GM04504 (cell line): Measurements from ENCODE around the gene IER3.

ENCODE experiments used
- DNase-seq: peaks from one replicate; pipeline ENCODE4 v3.0.0-alpha.2; 2012; ENCODE audit warnings: low read depth

IER3 gene, protein sequence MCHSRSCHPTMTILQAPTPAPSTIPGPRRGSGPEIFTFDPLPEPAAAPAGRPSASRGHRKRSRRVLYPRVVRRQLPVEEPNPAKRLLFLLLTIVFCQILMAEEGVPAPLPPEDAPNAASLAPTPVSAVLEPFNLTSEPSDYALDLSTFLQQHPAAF

DNA sequence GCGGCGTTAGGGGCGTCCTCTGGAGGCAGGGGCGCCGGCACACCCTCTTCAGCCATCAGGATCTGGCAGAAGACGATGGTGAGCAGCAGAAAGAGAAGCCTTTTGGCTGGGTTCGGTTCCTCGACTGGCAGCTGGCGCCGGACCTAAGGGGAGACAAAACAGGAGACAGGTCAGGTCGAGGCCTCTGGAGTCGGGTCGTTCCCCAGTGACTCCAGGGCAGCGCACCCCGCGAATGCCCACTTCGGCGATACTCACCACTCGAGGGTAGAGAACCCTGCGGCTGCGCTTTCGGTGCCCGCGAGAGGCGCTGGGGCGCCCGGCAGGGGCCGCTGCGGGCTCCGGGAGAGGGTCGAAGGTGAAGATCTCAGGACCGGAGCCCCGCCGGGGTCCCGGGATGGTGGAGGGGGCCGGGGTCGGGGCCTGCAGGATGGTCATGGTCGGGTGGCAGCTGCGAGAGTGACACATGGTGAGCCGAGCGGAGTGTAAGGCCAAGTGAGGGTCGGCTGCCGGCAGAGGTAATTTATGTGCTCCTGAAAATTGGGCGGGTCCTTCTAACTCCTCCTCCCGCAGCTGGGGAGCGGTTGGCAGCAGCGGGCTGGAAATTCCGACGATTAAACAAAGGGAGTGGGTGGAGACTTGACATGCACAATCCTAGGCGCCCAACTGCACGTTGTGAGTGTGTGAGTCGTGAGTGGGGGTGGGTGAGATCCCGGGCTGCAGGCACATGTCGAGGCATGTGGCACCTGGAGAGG lies at the start of gene IER3:
IER3 (minus strand) TSS at position 494 of the 752 bp plus-strand sequence; CDS start at position 465, 29 bp downstream.
- DNase-seq = peak; percentile 76

DNA sequence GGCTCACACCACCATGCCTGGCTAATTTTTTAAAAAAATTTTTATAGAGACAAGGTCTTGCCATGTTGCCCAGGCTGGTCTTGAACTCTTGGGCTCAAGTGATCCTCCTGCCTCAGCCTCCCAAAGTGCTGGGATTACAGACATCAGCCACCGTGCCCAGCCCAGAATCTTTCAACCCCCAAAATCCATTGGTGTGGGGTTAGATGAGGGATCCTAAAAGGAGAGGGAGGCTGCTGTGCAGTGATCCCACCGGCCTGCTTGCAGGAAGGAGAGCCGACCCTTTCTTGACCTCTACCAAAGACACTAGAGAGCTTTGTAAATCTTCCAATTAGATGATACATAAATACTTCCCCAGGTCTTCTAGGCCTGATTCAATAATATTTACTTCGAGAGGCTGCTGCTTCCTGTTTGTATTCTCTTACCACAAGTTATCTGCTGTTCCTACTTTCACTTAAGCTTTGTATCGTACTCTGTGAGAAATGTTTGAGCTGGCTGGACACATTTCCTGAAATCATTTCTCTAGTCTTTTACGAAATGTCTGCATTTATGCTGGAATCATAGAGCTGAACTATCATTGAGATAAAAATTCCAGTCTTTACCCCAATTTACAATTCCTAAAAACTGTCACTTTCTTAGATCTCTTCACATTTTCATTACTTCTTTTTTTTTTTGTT lies 49.3 kb upstream of the IER3 start:
- DNase-seq = no peak

DNA sequence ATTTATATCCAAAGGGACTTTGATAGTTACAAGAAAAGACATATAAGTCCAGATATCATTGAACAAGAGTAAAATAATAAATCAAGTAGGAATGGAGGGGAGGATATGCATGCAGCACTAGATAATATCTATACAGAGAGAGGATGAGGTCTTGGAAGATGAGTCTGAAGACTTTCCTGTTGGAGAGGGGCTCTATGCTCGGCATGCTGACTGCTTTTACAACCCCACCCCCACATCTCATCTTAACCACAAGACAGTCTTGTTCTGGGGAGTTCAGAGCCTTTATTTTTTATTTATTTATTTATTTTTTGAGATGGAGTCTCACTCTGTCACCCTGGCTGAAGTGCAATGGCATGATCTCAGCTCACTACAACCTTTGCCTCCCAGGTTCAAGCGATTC lies 48.4 kb upstream of the IER3 start:
- no peak for DNase-seq

DNA sequence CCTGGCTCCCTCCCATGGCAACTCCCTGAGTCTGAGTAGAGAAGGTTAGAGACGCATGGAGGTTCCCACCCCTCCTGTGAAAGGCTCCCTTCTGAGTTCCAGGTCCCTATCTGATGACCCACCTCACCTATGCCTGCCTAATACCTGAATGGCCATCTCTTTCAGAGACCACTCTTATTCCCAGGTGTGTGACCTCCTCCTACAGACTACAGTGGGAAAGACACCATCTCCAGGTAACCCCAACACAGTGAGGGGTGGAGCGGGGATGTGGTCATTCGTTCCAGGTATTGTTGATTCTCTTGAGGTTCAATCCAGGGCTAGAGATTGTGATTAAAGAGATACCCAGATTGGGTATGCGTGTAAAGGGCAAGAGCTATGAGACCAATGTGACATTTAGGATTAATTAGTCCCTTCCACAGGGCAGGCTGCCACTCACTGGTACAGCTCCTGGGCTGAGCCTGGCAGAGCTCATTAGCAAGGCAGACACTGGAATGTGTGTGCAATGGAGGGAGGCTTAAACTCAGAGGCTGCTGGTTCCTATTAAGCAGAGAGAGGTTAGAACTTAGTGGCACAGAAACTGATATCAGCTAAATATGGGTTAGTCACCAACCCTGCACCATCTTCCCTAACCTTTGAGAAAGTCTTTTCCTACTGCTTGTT lies 46.5 kb upstream of the IER3 start:
- no peak for DNase-seq

DNA sequence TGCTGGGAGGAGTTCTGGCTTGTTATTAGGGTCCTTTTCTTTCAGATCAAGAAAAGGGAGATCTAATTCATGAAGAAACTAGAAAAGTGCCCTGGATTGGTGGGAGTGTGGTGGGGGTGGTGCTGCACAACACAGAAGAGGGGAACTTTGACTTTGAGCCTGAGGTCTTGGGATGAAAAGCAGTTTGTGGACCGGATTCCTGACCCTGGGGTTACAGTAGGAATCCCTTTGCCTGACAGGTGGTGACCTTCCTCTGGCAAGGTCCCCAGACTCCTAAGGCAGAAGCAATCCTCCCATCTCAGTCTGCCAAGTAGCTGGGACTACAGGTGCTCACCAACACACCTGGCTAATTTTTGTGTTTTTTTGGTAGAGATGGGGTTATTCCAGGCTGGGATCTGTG lies 45.3 kb upstream of the IER3 start:
- DNase-seq = no peak

DNA sequence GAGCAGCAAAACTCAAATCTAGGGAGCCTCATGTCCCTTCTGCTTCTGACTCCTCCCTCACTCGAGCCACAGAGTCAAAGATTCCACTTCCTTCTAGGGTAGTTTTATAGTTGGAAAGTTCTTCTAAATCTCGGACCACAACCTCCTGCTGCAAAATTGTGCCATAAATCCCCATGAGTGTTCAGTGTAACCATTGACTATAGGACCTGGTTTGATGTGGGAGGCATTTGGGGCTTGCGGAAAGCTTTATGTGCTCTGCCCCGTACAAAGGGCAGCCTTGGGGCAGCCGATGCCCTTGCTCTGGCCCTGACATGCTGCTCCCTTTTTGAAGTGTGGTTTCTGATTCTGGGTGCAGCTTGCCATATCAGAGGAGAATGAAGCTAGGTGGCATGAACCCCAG lies 43.6 kb upstream of the IER3 start:
- no peak for DNase-seq

DNA sequence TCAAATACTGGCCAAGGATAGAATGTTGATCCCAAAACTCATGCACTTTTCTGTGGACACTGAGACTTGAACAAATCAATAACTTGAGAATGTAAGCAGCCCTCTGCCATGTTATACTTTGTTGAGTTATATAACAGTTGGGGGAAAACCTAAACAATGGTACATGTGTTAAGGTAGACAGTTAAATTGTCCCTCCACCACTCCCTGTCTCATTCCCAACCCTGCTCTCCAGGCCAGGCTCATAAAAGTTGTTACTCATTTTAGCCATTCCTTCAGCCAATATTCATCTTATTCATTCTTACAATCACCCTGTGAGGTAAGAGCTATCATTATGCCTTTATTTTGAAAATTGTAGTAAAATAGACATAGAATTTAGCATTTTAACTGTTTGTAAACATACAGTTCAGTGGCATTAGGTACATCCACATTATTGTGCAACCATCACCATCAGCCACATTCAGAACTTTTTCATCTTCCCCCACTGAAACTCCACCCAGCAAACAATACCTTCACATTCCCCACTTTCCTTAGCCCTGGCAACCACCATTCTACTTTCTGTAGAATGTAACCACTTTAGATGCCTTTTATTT lies 38.2 kb upstream of the IER3 start:
- DNase-seq = peak; percentile 69

DNA sequence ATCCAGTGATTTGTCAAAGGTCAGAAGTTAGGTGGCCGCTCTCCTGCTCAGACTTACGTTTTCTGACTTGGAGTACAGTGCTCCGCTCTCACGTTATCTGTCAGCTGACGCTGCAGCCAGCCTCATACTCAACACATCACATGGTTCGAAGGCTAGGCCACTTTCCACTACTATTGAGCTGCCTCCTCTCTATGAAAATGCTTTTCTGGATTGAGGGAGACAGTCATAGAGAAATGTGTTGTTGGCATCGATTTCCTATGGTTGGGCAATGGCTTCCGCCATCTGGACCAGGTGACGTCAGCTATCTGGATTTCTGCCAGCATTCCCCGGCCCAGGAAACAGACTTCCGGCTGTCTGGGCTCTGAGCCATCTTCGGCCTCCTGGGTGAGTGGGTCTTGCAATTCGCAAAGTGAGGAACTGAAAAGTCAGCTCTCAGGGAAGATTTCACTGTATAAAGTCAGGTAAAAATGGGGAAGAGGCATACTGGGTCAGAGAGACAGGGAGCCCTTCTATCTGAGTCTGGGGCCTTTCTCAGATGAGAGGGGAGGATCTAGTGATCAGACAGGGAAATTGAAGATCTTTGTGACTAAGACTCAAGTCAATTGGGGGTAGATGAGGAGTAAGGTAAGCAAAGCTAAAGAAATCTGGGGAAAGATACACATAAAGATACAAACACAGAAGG lies 37.5 kb upstream of the IER3 start:
- peak; percentile 98 for DNase-seq

DNA sequence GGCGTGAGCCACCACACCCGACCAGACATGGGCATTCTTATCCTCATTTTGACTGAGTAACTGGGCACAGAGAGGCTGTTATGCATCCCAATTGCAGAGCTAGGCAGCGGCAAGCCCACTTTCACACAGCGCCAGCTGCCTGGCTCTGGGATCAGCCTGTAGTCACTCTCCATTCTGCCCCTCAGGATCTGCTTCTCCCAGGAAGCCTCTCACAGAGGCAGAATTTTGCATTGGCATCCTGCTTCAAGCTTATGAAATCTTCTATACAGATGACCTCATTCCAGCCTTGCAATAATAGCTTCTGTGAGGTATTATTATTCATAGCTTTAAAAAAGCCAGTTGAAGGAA lies 37.0 kb upstream of the IER3 start:
- DNase-seq = no peak

DNA sequence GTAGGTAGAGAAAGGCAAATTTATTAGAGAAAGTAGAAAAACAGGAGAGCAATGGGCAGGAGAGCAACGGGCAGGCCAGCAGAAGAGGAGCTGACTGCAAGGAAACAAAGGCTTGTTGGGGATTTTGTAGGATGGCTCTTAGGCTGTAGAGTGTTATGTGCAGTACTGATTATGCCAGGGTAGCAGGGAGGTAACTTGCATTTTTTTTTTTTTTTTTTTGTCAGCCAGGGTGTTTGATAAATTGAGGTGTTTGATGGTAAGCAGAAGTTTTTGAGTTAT lies 36.2 kb upstream of the IER3 start:
- no peak for DNase-seq

DNA sequence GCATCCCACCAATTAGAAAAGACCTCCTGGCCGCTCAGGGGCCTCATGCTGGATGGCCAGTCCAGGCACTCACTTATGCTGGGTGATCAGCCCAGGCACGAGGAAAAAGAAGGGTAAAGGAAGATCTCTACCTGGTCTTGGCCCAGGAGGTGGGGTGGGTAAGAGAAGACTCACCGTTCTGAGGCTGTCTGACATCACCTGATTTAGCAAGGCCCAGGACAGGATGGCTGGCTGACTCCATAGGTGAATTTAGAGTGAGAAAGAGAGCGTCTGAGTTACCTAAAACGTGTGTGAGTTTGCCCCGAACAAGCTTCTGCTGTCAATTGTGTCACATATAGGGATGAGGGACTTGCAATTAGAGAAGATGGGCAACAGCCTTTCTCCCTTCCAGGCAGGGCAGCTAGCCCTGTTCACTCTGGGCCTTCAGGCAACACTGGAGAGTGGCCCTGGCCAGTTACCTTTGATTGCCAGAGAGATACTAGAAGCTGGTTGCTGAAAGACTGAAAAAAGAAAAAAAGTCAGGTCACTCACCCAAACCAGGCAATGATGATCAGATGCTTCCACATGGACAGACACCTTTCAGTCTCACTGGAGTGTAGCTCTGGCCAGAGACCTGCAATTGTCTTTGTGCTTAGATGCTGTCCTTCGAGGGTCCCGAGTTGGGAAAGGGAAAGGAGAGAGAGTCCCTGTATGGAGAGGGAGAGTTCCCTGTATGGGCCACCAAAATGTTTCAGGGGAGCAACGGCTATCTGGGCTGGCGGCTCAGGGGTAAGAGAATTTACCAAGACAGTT lies 35.7 kb upstream of the IER3 start:
- DNase-seq = no peak

DNA sequence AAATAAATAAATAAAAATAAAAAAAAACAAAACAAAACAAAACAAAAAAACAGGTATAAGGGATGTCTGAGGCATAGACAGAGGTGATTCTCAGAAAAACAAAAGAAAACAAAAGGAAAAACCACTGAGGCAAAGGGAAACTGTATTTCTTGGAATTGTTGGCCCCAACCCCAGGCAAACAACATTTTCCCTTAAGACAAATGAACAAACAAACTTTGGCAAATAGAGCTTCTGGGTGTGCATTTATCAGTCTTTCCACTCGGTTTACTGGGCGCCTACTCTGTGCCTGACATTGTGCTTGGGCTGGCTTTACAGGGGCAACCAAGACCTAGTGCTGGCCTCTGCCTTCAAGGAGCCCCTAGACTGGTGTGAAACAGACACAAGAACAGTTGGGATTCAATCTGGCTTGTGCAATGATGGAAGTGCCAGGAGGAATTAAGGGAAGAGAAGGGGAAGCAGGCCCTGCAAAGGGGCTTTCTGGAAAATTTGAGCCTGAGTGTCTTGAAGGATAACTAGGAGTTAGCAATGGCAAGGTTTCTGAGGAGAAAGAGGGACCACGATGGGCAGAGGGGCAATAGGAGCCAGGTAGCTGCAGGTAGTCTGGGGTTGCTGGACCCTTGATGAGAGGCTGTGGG lies 33.8 kb upstream of the IER3 start:
- DNase-seq = no peak

DNA sequence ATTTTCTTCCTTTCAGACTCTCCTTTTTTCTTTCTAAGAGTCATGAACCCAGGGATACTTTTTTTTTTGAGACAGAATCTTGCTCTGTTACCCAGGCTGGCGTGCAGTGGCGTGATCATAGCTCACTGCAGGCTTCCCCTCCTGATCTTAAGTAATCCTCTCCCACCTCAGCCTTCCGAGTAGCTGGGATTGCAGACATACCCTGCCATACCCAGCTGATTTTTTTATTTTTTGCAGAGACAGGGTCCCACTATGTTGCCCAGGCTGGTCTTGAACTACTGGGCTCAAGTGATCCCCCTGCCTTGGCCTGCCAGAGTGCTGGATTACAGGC lies 32.8 kb upstream of the IER3 start:
- DNase-seq = no peak

DNA sequence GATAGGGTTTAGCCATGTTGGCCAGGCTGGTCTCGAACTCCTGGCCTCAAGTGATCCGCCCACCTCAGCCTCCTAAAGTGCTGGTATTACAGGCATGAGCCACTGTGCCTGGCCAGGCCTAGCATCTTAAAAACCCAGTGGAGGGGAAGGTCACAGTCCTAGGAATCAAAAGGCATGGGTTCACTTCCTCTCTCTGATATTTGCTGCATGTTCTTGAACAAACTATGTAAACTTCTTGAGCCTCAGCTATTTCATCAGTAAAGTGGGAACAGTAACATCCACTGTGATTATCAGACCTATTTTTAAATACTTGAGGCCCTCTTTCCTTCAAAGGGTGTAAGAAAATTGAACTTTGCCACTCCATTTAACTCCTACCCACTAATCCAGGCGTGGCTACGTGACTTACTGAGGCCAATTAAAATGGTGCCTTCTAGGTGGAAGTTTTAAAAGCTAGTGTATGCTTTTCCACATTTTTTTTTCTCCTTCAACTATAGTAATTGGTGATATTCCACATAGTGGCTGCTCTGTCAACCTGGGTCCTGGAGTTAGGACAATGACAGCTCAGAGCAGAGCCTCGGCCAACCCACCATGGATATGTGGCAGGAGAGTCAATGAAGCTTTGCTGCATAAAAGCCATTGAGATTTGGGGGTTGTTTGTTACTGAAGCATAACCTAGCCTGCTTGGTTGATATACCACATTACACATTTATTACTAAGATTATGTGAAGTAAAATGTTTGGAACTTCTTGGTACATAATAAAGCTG lies 32.2 kb upstream of the IER3 start:
- DNase-seq = no peak

DNA sequence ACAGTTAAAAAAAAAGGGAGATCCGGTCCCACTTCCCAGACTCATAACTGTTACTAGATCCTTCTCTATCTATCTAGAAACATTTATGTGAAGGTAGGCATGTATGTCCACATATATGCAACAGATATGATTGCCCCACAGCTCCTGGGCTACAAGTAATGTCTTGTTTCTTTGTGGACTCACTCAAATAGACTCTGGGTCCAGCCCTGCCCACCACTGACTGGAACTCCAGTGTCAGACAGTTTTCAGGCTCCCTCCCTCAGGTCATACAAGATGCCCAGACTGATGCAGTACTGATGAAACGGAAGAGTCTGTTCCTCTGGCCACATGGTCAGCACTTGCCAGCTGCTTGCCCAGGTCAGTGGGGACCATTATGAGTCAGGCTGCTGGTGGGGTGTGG lies 30.8 kb upstream of the IER3 start:
- no peak for DNase-seq

DNA sequence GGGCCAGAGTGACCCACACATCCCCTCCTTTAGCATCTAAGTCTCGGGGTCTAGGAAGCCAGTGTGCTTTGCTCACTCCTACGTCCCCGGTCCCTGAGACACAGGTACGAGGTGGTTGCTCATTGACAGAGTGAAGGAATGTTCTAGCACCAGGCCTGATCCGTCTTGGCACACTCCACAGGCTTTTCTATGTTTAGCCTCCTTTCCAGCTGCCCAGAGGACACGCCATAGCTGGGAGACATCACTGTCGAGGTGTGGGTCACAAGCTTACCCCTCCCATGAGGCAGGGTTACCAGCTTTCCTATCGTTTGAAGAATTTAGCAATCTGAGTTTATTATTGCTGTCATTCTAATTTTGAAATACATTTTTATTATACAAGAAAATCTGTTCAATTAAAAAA lies 30.4 kb upstream of the IER3 start:
- DNase-seq = no peak

DNA sequence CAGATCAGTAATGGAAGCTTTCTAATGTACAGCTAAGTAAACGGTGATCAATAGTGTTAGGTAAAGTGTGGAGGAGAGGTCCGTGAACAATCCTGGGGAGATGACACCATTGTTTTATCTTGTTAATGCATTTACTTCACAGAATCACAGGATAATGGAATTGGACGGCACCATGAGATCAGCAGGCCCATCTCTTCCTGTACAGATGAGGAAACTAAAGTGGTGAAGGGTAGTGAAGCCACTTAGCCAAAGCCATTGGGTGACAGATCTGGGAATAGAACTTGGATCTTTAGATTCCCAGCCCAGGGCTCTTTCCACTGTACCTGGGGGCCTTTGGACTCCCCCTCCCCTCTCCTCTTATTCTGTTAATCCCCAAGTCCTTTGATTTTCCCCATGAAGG lies 26.2 kb upstream of the IER3 start:
- DNase-seq = no peak

DNA sequence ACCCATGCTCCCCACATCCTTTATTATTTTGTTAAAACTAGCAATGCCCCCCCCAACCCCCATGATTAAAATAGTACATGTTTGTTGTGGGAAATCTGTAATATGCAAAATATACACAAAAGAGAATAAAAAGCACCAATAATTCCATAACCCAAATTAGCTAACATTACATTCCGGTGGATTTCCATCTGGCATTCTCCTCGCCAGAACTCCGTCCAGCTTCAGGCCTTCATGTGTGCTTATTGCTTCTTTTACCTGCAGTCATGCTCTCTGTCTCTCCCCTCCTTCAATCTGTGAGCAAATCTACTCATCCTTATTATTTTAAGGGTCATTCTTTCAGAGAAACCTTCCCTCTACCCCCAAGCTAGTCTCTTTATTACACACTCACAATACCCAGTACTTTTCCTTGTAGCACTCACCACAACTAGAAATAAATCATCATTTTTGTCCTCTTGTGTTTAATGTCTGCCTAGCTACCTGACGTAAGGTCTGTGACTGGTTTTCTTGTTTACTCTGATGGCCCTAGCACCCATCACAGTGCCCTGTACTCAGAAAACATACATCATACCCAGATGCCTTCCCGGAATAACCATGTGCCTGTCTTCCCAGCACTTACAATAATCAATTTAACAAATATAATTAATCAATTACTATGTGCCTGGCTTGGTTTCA lies 25.6 kb upstream of the IER3 start:
- no peak for DNase-seq

DNA sequence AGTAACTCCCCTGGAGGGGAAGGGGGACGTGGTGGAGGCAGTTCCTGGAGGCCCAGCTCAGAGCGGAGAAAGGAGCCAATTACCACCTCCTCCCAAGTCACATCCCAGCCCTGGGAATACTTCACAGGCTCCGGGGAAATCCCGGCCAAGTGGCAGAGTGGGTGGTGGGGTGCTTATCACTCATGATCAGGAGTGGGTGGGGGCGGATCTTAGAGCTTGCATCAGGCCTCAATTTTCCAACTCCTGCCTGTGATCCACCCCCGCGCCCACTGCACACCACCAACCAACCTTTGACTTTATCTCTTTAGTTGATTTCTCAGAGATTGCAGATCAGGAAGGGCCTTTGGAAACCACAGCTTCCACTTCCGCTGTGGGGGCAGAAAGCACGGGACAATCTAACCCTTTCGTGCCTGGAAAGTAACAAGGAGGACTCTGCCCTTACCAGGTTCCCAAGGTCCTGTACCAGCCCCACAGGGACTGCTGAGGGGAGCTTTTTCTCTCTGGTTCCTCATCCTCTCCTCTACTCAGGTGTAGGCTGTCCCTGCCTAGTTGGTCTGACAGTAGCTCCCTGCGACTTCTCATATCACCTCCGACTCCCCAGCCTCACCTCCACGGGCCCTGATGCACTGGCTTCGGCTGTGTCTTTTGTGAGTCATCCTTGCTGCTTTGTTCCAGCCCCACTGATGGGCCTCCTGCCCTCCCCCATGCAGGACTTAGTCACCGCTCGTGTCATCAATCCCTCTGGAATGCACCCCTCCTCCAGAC lies 24.9 kb upstream of the IER3 start:
- peak; percentile 87 for DNase-seq
